ENCODE measurements around the gene GJA3.
A peak's percentile ranks its signal among the peaks of the same experiment; 100 is the strongest.

The GJA3 gene

GRCh38 chr13:20127562-20128458 lies 33.0 kb downstream of the GJA3 start:
- DNase-seq, result no peak

GRCh38 chr13:20127262-20127561 lies 33.6 kb downstream of the GJA3 start:
- DNase-seq, result no peak

DNA sequence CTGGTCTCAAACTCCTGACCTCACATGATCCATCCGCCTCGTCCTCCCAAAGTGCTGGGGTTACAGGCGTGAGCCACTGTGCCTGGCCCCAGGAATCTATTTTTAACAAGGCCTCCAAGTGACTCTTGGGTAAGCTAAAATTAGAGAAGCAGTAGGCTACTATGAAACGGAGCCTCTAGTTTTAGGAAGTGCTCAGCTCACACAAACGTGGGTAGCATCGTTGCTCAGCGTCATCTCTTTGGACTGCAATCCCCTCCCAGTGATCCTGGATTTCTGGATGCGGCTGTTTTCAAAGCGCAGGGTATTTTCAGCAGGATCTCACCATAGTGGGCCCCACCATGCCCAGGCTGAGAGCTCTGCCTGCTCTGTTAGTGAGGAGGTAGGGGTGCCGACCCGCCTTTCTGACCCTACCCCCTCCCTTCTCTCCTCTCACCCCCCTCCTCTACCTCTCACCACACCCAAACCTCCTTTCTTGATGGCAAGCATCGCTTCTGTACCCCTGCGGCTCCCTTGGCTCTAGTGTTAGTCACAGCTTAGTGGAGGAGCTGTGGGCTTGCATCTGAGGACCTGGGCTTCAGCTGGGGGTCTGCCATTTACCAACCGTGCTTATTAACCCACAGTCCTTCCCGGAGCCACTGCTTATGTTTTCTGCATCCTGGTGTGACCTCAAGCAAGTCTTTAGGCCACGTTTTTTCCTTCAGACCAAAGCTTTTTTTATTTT lies 34.2 kb downstream of the GJA3 start:
- DNase-seq, result no peak

DNA sequence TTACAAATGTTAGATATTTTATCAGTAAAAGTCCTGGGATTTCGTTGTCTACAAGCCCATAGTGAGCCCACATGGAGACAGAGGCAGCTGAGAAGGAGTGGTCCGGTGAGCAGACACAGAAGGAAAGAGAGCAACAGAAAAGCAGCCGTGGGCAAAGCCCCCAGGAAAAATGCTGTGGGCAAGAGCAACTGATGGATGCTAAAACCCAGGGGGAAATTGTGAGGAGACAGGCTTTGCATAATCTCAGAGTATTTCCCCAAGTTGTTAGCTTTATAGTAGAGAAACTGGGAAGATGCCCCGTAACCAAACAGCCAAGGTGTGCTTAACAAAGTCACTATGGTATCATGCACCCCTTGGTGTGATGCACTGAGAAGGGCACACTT lies 35.1 kb downstream of the GJA3 start:
- no peak for DNase-seq

DNA sequence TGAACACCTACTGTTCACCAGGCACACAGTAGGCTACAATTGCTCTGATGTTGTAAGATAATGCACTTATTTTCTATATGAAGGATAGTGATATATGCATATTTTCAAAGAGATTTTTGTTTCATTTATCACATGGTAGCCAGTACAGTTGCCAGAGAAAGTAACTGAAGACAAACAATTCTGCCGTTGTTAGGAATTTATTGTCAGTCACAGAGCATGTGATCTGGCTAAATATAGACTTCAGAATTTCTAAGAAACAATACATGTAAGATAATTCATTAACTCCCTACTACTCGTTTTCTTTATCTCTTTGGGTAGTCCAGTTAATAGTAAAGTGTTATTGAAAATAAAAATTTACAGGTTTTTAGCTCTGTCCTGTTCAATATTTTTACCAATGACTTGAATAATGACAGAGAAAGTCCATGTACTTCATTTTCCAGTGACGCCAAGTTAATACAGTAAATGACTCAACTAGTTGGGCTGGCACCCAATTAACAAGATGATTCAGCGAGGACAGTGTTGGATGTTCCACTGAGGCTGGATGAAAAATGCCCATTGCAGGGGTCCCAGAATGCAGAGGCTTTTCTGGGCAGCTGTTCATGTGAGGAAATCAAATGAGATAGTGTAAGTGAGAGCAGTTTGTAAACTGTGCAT lies 35.6 kb downstream of the GJA3 start:
- no peak for DNase-seq

- DNase-seq, result no peak
Measured at GRCh38 chr13:20124303-20124702, 36.5 kb downstream of the GJA3 start.

DNA sequence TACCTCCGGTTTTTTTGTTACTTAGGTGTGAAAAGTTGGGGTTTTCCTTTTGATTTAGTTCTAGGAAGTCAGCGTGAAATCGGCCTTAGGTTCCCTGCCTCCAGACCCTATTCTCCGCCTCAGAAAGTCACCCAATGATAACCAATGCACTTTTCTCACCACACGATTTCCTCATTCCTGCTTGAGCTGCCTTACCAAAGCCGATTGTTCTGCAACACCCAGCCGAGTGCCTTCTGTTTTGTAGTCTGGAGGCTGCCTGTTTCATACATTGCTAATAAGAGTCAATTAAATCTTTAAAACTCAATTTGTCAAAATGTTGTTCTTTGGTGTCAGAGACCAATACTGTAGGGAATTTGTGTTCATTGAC lies 39.7 kb downstream of the GJA3 start:
- no peak for DNase-seq

GRCh38 chr13:20119960-20120359 lies 40.9 kb downstream of the GJA3 start:
- no peak for DNase-seq

GRCh38 chr13:20118268-20119140 lies 42.3 kb downstream of the GJA3 start:
- DNase-seq, result peak; percentile 50

DNA sequence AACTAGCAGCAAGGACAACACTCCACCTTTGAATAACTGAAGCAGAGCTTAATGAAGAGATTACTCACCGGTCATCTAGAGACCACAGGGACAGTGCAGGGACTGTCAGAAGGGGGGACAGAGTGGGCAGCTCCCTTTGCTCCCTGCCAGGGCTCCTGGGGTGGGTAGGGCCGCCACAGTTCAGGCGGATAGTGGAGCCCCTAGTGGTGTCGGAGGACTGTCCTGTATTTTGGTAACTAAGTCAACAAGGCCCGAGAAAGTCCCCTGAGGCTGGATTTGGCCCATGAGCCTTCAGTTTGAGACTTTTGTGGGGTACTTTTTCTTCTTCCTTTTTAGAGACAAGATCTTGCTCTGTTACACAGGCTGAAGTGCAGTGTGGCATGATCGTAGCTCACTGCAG lies 44.6 kb downstream of the GJA3 start:
- no peak for DNase-seq

DNA sequence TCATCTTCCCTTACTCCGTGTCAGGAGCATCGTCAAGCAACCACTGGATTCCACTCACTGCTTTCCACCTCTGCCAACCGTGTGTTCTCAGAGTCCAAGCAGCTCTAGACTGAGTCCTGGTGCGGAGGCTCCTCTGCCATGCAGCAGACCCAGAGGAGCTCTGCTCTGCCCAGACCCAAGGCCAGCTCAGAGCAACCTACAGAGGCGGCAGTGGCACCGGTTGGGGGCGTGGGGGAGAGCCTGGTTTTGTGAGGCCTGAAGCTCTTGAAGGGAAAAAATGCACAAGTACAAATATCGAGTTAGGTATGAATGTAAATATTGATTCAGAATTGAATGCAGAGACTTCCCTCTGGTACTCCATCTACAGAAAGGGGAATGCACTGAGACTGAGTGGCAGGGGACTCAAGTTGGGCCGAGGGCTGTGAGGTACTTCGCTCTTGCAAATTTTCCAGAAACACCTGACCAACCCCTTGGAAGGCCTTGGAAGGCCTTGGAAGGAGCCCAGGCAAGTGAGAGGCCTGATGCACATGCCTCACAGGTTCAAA lies 46.7 kb downstream of the GJA3 start:
- no peak for DNase-seq

GRCh38 chr13:20109037-20109436 lies 51.8 kb downstream of the GJA3 start:
- DNase-seq, result no peak

- no peak for DNase-seq
Measured at GRCh38 chr13:20106742-20107141, 54.1 kb downstream of the GJA3 start.

DNA sequence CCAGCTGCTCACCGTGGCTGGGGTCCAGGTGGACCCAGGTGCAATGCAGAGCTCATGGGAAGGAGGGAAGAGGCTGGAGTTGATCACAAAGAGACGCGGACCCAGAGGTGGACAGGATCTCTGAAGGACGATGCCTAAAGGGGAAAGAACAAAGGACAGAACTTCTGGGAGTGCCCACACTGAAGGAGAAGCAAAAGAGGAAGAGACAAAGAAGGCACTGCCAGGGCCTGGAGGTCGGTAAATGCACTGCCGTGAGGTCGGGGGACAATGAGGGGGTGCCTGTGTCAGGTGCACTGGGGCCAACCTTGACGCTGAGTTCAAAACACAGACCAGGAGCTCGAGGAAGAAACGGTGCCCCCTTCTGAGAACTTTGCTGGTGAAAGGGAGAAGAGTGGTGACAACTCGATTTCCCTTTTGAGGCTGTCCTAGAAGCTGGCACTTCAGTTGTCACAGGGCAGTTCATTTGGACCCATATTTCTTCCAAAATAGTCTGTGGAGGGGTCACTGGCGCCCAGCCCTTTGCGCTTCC lies 55.6 kb downstream of the GJA3 start:
- DNase-seq, result no peak

- DNase-seq, result no peak
Measured at GRCh38 chr13:20102525-20103180, 58.2 kb downstream of the GJA3 start.

DNA sequence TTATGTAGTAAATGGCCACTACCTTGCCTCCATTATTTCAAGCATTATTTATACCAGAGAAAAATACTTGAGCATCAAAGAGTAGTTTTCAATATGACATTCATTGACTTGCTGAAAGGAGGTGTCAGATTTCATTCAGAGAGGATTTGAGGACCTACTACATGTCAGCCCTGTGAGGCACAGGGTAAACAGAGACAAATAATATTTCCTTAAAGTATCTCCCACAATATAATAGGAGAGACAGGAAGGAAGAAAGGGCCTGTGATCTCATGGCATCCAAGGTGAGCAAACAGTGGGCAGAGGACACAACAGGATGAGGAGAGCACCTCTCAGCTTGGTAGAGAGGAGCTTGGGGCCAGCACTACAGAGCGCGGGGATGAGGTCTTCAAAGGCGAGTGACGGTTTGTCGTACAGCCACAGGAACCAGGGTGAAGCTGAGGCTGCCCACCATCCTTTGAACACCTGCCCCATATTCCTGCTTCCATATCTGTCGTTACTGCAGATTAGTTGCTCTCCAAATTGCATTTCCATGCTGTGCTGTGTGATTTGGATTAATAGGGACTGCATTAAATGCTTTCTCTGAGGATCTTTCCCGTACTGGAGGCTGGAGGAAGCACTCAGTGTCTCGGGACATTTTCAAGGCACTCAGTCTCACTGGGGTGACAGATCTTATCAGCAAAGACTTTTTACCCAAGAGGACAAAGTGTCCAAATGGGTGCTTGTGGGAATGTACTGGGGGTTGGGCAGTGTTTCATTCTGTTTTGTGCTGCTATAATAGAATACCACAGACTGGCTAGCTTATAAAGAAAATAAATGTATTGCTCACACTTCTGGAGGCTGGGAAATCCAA lies 59.2 kb downstream of the GJA3 start:
- no peak for DNase-seq

DNA sequence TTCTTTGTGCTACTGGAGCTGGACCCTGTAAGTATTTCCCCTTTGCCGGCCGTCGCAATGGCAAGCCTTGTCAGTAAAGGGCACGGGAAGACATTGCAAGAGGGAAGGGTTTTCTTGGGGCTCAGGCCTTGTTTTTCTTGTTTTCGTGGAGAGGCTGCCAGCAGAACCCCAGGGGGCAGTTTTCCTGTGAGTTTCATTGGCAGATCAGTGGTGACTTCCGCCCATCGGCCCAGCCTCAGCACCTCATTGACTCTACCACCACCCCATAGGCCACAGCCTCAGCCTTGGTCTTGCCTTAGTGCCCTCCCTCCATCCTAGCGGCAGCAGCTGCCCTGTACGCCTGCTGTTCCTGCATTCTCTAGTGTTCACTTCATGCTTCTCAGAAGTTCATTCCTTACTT lies 61.5 kb downstream of the GJA3 start:
- no peak for DNase-seq

DNA sequence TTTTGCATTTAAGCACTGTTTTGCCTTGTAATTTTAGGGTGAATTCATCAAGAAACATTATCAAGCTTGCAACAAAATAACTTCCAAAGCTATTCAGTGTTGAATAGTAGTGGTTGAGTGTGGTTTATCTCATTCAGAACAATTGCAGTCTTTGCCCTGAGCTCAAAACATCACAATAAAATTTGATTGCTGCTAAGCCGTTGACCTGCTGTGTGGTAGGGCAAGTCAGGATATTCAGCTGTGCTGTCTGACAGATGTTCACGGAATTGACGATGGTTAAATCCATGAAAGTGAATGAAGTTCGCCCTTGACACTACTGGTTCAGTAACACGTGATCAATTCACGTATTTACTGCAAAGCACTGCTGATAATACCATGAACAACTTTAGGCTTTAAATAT lies 66.9 kb downstream of the GJA3 start:
- DNase-seq, result no peak

DNA sequence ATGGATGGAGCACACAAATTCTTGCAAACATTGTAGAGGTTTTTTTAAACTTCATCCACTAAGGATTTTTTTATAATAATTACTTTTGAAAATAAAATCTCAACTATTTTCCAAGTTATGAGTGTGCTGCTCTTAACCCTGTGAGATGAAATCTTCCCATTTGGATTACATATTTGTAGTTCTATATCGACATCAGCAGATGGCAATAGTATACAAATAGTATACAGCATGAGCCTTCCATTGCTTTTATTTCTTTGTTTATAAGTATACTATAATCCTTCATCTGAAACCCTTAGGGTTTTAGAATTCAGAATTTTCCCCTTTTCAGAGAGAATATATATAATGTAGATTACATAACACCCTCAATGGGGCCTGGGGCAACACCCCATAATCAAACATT lies 70.5 kb downstream of the GJA3 start:
- no peak for DNase-seq
